H1 (cell line): ENCODE data around the gene ADAM21. TPM values are rescaled to one million over a fixed set of nuclear protein-coding genes. Genes with fewer than 3 reads are reported as not detected.
"Not testable (repeated sequence)": the region's sequence is repeated elsewhere in the genome, so short reads cannot be mapped to it uniquely, and the experiment has no call there.

Experiments
- CTCF ChIA-PET: fragments of 300-600 bp; sonication (Branson Sonifier 250); formaldehyde crosslinking; loops from one replicate; lab custom pipeline; 2021; ENCODE audit not compliant: partially characterized antibody; lab: Charles Lee
- POLR2A ChIA-PET: fragments of 300-600 bp; sonication (Branson Sonifier 250); formaldehyde crosslinking; loops from one replicate; lab custom pipeline; 2021; ENCODE audit warnings: inconsistent platforms; ENCODE audit not compliant: partially characterized antibody; lab: Charles Lee
- DNase-seq, 2 experiments: peaks; one replicate each; pipeline versions ENCODE4 v3.0.0 to v3.0.0-alpha.2; 2010 to 2022; ENCODE audit warnings: low spot score in 2 of 2, low read depth in 1 of 2, mixed read lengths in 1 of 2
- FAIRE-seq: peaks from 2 replicates; lab custom pipeline; 2011; peaks lifted over from hg19 to GRCh38; lab: Jason Lieb, UNC
- H2AFZ ChIP-seq: 2 replicates; pipeline ENCODE4 v1.8.1; 2012; ENCODE audit warnings: low read length, inconsistent platforms
- H2AK5ac ChIP-seq: 2 replicates; pipeline ENCODE4 v1.6.1; 2013; ENCODE audit warnings: low read depth, low read length
- H2BK120ac ChIP-seq: replicated peaks from 2 replicates; pipeline ENCODE3; 2013; ENCODE audit warnings: low read depth, low read length, inconsistent platforms
- H2BK12ac ChIP-seq: 2 replicates; pipeline ENCODE4 v1.6.1; 2013; ENCODE audit warnings: low read depth, low read length
- H2BK15ac ChIP-seq: 2 replicates; pipeline ENCODE4 v1.6.1; 2013; ENCODE audit warnings: low read length
- H2BK20ac ChIP-seq: 2 replicates; pipeline ENCODE4 v1.6.1; 2013; ENCODE audit warnings: low read length
- H2BK5ac ChIP-seq: 2 replicates; pipeline ENCODE4 v1.6.1; 2013; ENCODE audit warnings: low read depth, low read length
- H3K14ac ChIP-seq: 2 replicates; pipeline ENCODE4 v1.6.1; 2013; ENCODE audit warnings: inconsistent platforms; ENCODE audit not compliant: insufficient read length
- H3K18ac ChIP-seq: 2 replicates; pipeline ENCODE4 v1.6.1; 2013; ENCODE audit warnings: low read length; ENCODE audit errors: extremely low read depth
- H3K23ac ChIP-seq: 2 replicates; pipeline ENCODE4 v1.6.1; 2013; ENCODE audit warnings: inconsistent platforms; ENCODE audit not compliant: insufficient read length
- H3K23me2 ChIP-seq: 2 replicates; pipeline ENCODE4 v1.6.1; 2013; ENCODE audit warnings: low read depth, low read length
- H3K27ac ChIP-seq: 2 replicates; pipeline ENCODE4 v1.6.1; 2011; ENCODE audit warnings: low read depth, low read length, inconsistent platforms
- H3K27me3 ChIP-seq, 4 experiments: replicated peaks in 1 of 4; 1 replicate in 1 of 4; 2 replicates in 3 of 4; pipeline versions ENCODE4 v1.6.1 to v1.8.1; 2011 to 2013; ENCODE audit warnings: low read length in 3 of 4, mild to moderate bottlenecking in 3 of 4, inconsistent platforms in 2 of 4, mixed read lengths in 2 of 4, moderate library complexity in 1 of 4; ENCODE audit not compliant: control insufficient read depth in 3 of 4, insufficient read depth in 3 of 4; ENCODE audit errors: extremely low read depth in 1 of 4
- H3K36me3 ChIP-seq, 4 experiments: 2 replicates each; pipeline versions ENCODE4 v1.6.1 to v1.8.1; 2011 to 2013; ENCODE audit warnings: mild to moderate bottlenecking in 4 of 4, low read length in 3 of 4, moderate library complexity in 2 of 4, control low read depth in 1 of 4, inconsistent platforms in 1 of 4; ENCODE audit not compliant: insufficient read depth in 4 of 4, control insufficient read depth in 2 of 4
- H3K4ac ChIP-seq: replicated peaks from 2 replicates; pipeline ENCODE3; 2013; ENCODE audit warnings: low read length, low read depth, mixed read lengths, inconsistent platforms; ENCODE audit not compliant: insufficient read length
- H3K4me1 ChIP-seq, 4 experiments: replicated peaks in 1 of 4; 1 replicate in 1 of 4; 2 replicates in 3 of 4; pipeline versions ENCODE4 v1.6.1 to v1.8.1; 2011 to 2013; ENCODE audit warnings: low read length in 3 of 4, inconsistent platforms in 2 of 4, mixed read lengths in 1 of 4; ENCODE audit not compliant: insufficient read depth in 4 of 4, control insufficient read depth in 3 of 4
- H3K4me2 ChIP-seq, 2 experiments: 2 replicates each; pipeline versions ENCODE4 v1.6.1 to v1.8.1; 2011 to 2013; ENCODE audit warnings: low read depth in 2 of 2, low read length in 2 of 2, control low read depth in 1 of 2, inconsistent platforms in 1 of 2, mild to moderate bottlenecking in 1 of 2; ENCODE audit not compliant: insufficient read depth in 1 of 2
- H3K4me3 ChIP-seq, 4 experiments: fragments of 200-600, 300-600 bp in 1 of 4; sonication (generic), shearing (Covaris generic), sonication (Bioruptor Twin) in 1 of 4; 2 replicates each; pipeline versions ENCODE4 v1.5.1 to v1.8.1; 2011 to 2016; ENCODE audit warnings: low read length in 4 of 4, low read depth in 3 of 4, control low read depth in 2 of 4, inconsistent platforms in 2 of 4, mild to moderate bottlenecking in 2 of 4, mixed read lengths in 1 of 4, moderate library complexity in 1 of 4; ENCODE audit not compliant: insufficient read depth in 2 of 4; ENCODE audit errors: extremely low read depth in 1 of 4
- H3K56ac ChIP-seq: replicated peaks from 2 replicates; pipeline ENCODE3; 2013; ENCODE audit warnings: low read depth, mild to moderate bottlenecking, mixed read lengths, low read length, inconsistent platforms; ENCODE audit not compliant: insufficient read length
- H3K79me1 ChIP-seq: 2 replicates; pipeline ENCODE4 v1.6.1; 2013; ENCODE audit warnings: low read depth, low read length, control low read depth
- H3K79me2 ChIP-seq, 2 experiments: 2 replicates each; pipeline versions ENCODE4 v1.6.1 to v1.8.1; 2012 to 2013; ENCODE audit warnings: low read length in 2 of 2, mild to moderate bottlenecking in 2 of 2, inconsistent platforms in 1 of 2; ENCODE audit not compliant: insufficient read depth in 2 of 2, control insufficient read depth in 1 of 2
- H3K9ac ChIP-seq, 4 experiments: replicated peaks in 1 of 4; 1 replicate in 1 of 4; 2 replicates in 3 of 4; pipeline versions ENCODE4 v1.6.1 to v1.8.1; 2011 to 2013; ENCODE audit warnings: low read depth in 3 of 4, low read length in 3 of 4, control low read depth in 2 of 4, mild to moderate bottlenecking in 2 of 4, moderate library complexity in 2 of 4, inconsistent platforms in 1 of 4; ENCODE audit errors: extremely low read depth in 1 of 4
- H3K9me3 ChIP-seq, 2 experiments: 2 replicates each; pipeline versions ENCODE4 v1.6.1 to v1.8.1; 2012 to 2013; ENCODE audit warnings: mild to moderate bottlenecking in 2 of 2, moderate library complexity in 2 of 2, control low read depth in 1 of 2, inconsistent platforms in 1 of 2, low read depth in 1 of 2, low read length in 1 of 2, mixed read lengths in 1 of 2; ENCODE audit not compliant: insufficient read depth in 2 of 2
- H4K20me1 ChIP-seq, 2 experiments: replicated peaks in 1 of 2; 2 replicates each; pipeline versions ENCODE3 to v1.8.1; 2011 to 2013; ENCODE audit warnings: inconsistent platforms in 2 of 2, low read length in 2 of 2, mild to moderate bottlenecking in 1 of 2; ENCODE audit not compliant: insufficient read depth in 2 of 2, control insufficient read depth in 1 of 2
- H4K5ac ChIP-seq: 2 replicates; pipeline ENCODE4 v1.6.1; 2013; ENCODE audit warnings: low read length, low read depth, mixed read lengths, inconsistent platforms; ENCODE audit not compliant: insufficient read length
- H4K8ac ChIP-seq: 2 replicates; pipeline ENCODE4 v1.8.0; 2013; ENCODE audit warnings: mild to moderate bottlenecking, moderate library complexity, low read length, inconsistent platforms; ENCODE audit not compliant: insufficient read depth; ENCODE audit errors: extremely low read depth
- H4K91ac ChIP-seq: replicated peaks from 2 replicates; pipeline ENCODE3; 2013; ENCODE audit warnings: low read length, mixed read lengths, inconsistent platforms; ENCODE audit not compliant: insufficient read length
- WGBS, 2 experiments: shearing (Covaris generic) in 1 of 2; methylation state at CpG; one replicate each; pipeline versions ENCODE4 v1.1.6 to v1.1.7; 2013 to 2015; ENCODE audit warnings: low lambda C conversion rate in 2 of 2, mixed read lengths in 2 of 2, inconsistent platforms in 1 of 2, low coverage in 1 of 2, missing lambda C conversion rate in 1 of 2; ENCODE audit not compliant: insufficient replicate concordance in 2 of 2, insufficient coverage in 1 of 2, insufficient read length in 1 of 2; ENCODE audit errors: extremely low coverage in 1 of 2, missing lambda C conversion rate in 1 of 2; 5-methylcytosine and 5-hydroxymethylcytosine counted together
- polyA plus RNA-seq, 7 experiments: library from polyadenylated mRNA; depleted of rRNA in 3 of 7; stranded (reverse) in 5 of 7; unstranded in 2 of 7; fragments of >200 nt in 5 of 7; fragments of 200-250 nt in 2 of 7; gene quantifications; 1 replicate in 5 of 7; 2 replicates in 1 of 7; 4 replicates in 1 of 7; pipeline versions ENCODE4 v1.2.1 to v1.2.3, GENCODE V29; 2011 to 2013; ENCODE audit warnings: missing spikeins in 2 of 7, mixed read lengths in 2 of 7
- total RNA-seq: library from RNA; stranded (reverse); fragmentation: NEBNext Ultra II Directional; extraction: Animal tissue kit (Norgen Biotek cat#: 25700); gene quantifications from 2 replicates; pipeline ENCODE4 v1.2.1, GENCODE V29; 2021

Gene ADAM21
- total and polyA plus RNA-seq, 2 of the 8 experiments (the other 6 are each of a cell fraction or from before 2014, with no cell fraction given): 0.09 TPM; not detected in 1

- H2BK15ac ChIP-seq, POLR2A ChIA-PET: not testable (repeated sequence)
Measured at GRCh38 chr14:70406216-70406615, 45.8 kb upstream of the ADAM21 start.

More at GRCh38 chr14:70406216-70406615, 45.8 kb upstream of the ADAM21 start:
- H3K23me2 ChIP-seq, H3K56ac ChIP-seq, H3K27me3 ChIP-seq, H3K36me3 ChIP-seq, H3K27ac ChIP-seq, H3K9me3 ChIP-seq, CTCF ChIA-PET, H3K4me3 ChIP-seq, H2AFZ ChIP-seq, H3K4ac ChIP-seq, H3K18ac ChIP-seq, FAIRE-seq, H4K5ac ChIP-seq, H4K8ac ChIP-seq, H2AK5ac ChIP-seq, H2BK5ac ChIP-seq, H4K20me1 ChIP-seq, H3K14ac ChIP-seq, H3K9ac ChIP-seq, H4K91ac ChIP-seq, H2BK12ac ChIP-seq, H3K79me1 ChIP-seq, H2BK120ac ChIP-seq, H3K23ac ChIP-seq, DNase-seq, H2BK20ac ChIP-seq, H3K4me2 ChIP-seq: not testable (repeated sequence)
- Histone ChIP-seq H3K79me2 (peaks cover 0 to 47% of the 10 kb centered on the region in 2 experiments; a peak in 2 of 4 replicates), H3K4me1 (peaks cover 0 to 13% (median 5%) of the 10 kb centered on the region in 4 experiments; a peak in 5 of 7 replicates)
- 95% methylated on average over 4 of the region's 4 CpGs; no CpG with 5 or more reads in 1 of the 2 experiments for WGBS, 2 experiments
